HEK293 (cell line): ENCODE data around the gene CARD8.
A peak's percentile ranks its signal among the peaks of the same experiment; 100 is the strongest.

Experiments used
- CTCF ChIP-seq: fragments of 450-650 bp; formaldehyde crosslinking; IDR thresholded peaks from 2 replicates; pipeline ENCODE4 v1.5.1; 2016; ENCODE audit warnings: missing biosample characterization, missing genetic modification characterization
- HOXA7 ChIP-seq: sonication (generic); formaldehyde crosslinking; IDR thresholded peaks from 2 replicates; pipeline ENCODE4 v1.8.1; 2022; ENCODE audit warnings: missing genetic modification reagents, borderline replicate concordance
- IKZF3 ChIP-seq: fragments of 450-650 bp; IDR thresholded peaks from 2 replicates; pipeline ENCODE4 v1.5.0; 2018; ENCODE audit warnings: missing biosample characterization, mild to moderate bottlenecking, missing genetic modification characterization, moderate library complexity
- RBAK ChIP-seq: fragments of 450-650 bp; formaldehyde crosslinking; IDR thresholded peaks from 2 replicates; pipeline ENCODE4 v1.5.1; 2016; ENCODE audit warnings: missing biosample characterization, missing genetic modification characterization
- SCRT1 ChIP-seq: fragments of 450-650 bp; formaldehyde crosslinking; IDR thresholded peaks from 2 replicates; pipeline ENCODE4 v1.5.1; 2016; ENCODE audit warnings: missing biosample characterization, missing genetic modification characterization, borderline replicate concordance
- SCRT2 ChIP-seq: fragments of 450-650 bp; formaldehyde crosslinking; IDR thresholded peaks from 2 replicates; pipeline ENCODE4 v1.5.1; 2016; ENCODE audit warnings: missing biosample characterization, missing genetic modification characterization
- SETDB1 ChIP-seq: IDR thresholded peaks from one replicate; pipeline ENCODE4 v1.6.1; 2017; ENCODE audit warnings: mild to moderate bottlenecking, low read length, moderate library complexity, mixed read lengths; ENCODE audit not compliant: insufficient read length
- SP7 ChIP-seq: fragments of 450-650 bp; formaldehyde crosslinking; IDR thresholded peaks from 2 replicates; pipeline ENCODE4 v1.5.1; 2016; ENCODE audit warnings: missing biosample characterization, missing genetic modification characterization
- ZBTB20 ChIP-seq: fragments of 450-650 bp; formaldehyde crosslinking; IDR thresholded peaks from 2 replicates; pipeline ENCODE4 v1.5.1; 2016; ENCODE audit warnings: missing biosample characterization, missing genetic modification characterization
- ZBTB44 ChIP-seq: fragments of 450-650 bp; IDR thresholded peaks from 2 replicates; pipeline ENCODE4 v1.5.1; 2018; ENCODE audit warnings: missing biosample characterization, mild to moderate bottlenecking, missing genetic modification characterization
- ZNF112 ChIP-seq: fragments of 450-650 bp; formaldehyde crosslinking; IDR thresholded peaks from 2 replicates; pipeline ENCODE4 v1.5.0; 2017; ENCODE audit warnings: missing biosample characterization, missing genetic modification characterization
- ZNF132 ChIP-seq: fragments of 450-650 bp; formaldehyde crosslinking; IDR thresholded peaks from 2 replicates; pipeline ENCODE4 v1.5.1; 2017; ENCODE audit warnings: missing biosample characterization, missing genetic modification characterization, borderline replicate concordance
- ZNF184 ChIP-seq: fragments of 450-650 bp; IDR thresholded peaks from 2 replicates; pipeline ENCODE4 v1.5.1; 2018; ENCODE audit warnings: missing biosample characterization, mild to moderate bottlenecking, missing genetic modification characterization
- ZNF202 ChIP-seq: fragments of 450-650 bp; formaldehyde crosslinking; IDR thresholded peaks from 2 replicates; pipeline ENCODE4 v1.5.1; 2016; ENCODE audit warnings: missing biosample characterization, missing genetic modification characterization, borderline replicate concordance
- ZNF274 ChIP-seq, 2 experiments: fragments of 200-500 bp in 1 of 2; fragments of 450-650 bp in 1 of 2; sonication (Bioruptor generic) in 1 of 2; formaldehyde crosslinking in 1 of 2; IDR thresholded peaks; 2 replicates each; pipeline versions ENCODE4 v1.5.1 to v1.6.1; 2014 to 2016; ENCODE audit warnings: borderline replicate concordance in 1 of 2, inconsistent platforms in 1 of 2, low read length in 1 of 2, missing biosample characterization in 1 of 2, missing genetic modification characterization in 1 of 2
- ZNF341 ChIP-seq: fragments of 450-650 bp; formaldehyde crosslinking; IDR thresholded peaks from 2 replicates; pipeline ENCODE4; 2016; ENCODE audit warnings: low read depth, missing biosample characterization, missing genetic modification characterization
- ZNF362 ChIP-seq: fragments of 450-650 bp; formaldehyde crosslinking; IDR thresholded peaks from 2 replicates; pipeline ENCODE4 v1.5.1; 2016; ENCODE audit warnings: missing biosample characterization, missing genetic modification characterization
- ZNF391 ChIP-seq: fragments of 450-650 bp; formaldehyde crosslinking; IDR thresholded peaks from 2 replicates; pipeline ENCODE4 v1.5.1; 2016; ENCODE audit warnings: low read depth, missing biosample characterization, missing genetic modification characterization, borderline replicate concordance
- ZNF423 ChIP-seq: fragments of 450-650 bp; formaldehyde crosslinking; IDR thresholded peaks from 2 replicates; pipeline ENCODE4 v1.5.1; 2016; ENCODE audit warnings: missing biosample characterization, missing genetic modification characterization
- ZNF561 ChIP-seq: fragments of 450-650 bp; IDR thresholded peaks from 2 replicates; pipeline ENCODE4 v1.5.1; 2018; ENCODE audit warnings: missing biosample characterization, missing genetic modification characterization, borderline replicate concordance
- ZNF600 ChIP-seq: fragments of 450-650 bp; formaldehyde crosslinking; IDR thresholded peaks from 2 replicates; pipeline ENCODE4 v1.5.1; 2016; ENCODE audit warnings: missing biosample characterization, missing genetic modification characterization
- ZNF621 ChIP-seq: fragments of 450-650 bp; formaldehyde crosslinking; IDR thresholded peaks from 2 replicates; pipeline ENCODE4 v1.5.1; 2017; ENCODE audit warnings: missing biosample characterization, missing genetic modification characterization
- ZNF624 ChIP-seq: fragments of 450-650 bp; formaldehyde crosslinking; IDR thresholded peaks from 2 replicates; pipeline ENCODE4 v1.5.1; 2017; ENCODE audit warnings: missing biosample characterization, missing genetic modification characterization
- ZNF639 ChIP-seq: fragments of 450-650 bp; formaldehyde crosslinking; IDR thresholded peaks from 2 replicates; pipeline ENCODE4 v1.5.1; 2016; ENCODE audit warnings: missing biosample characterization, missing genetic modification characterization
- ZNF658 ChIP-seq: fragments of 450-650 bp; formaldehyde crosslinking; IDR thresholded peaks from 2 replicates; pipeline ENCODE4; 2016; ENCODE audit warnings: missing biosample characterization, missing genetic modification characterization
- ZNF76 ChIP-seq: fragments of 450-650 bp; formaldehyde crosslinking; IDR thresholded peaks from 2 replicates; pipeline ENCODE4; 2016; ENCODE audit warnings: low read depth, missing biosample characterization, missing genetic modification characterization, borderline replicate concordance
- ZNF792 ChIP-seq: fragments of 450-650 bp; formaldehyde crosslinking; IDR thresholded peaks from 2 replicates; pipeline ENCODE4 v1.5.1; 2016; ENCODE audit warnings: missing biosample characterization, missing genetic modification characterization
- ZNF837 ChIP-seq: fragments of 450-650 bp; formaldehyde crosslinking; IDR thresholded peaks from 2 replicates; pipeline ENCODE4 v1.5.1; 2016; ENCODE audit warnings: missing biosample characterization, missing genetic modification characterization
- ZSCAN4 ChIP-seq: fragments of 450-650 bp; formaldehyde crosslinking; IDR thresholded peaks from 2 replicates; pipeline ENCODE4 v1.5.1; 2017; ENCODE audit warnings: missing biosample characterization, missing genetic modification characterization
- ZSCAN5A ChIP-seq: fragments of 450-650 bp; formaldehyde crosslinking; IDR thresholded peaks from 2 replicates; pipeline ENCODE4 v1.5.1; 2016; ENCODE audit warnings: missing biosample characterization, missing genetic modification characterization

The CARD8 gene

GRCh38 chr19:48290771-48291488, 35.2 kb upstream of the CARD8 start (continued):
- no peak for TF ChIP-seq ZNF274 (IDR thresholded peaks at IDR 0.05; ENCODE audit: low read length)
- TF ChIP-seq ZNF274 (tag by site-specific recombination; IDR thresholded peaks at IDR 0.05; ENCODE audit: borderline replicate concordance), result no peak
- no peak for TF ChIP-seq ZNF621 (tag by site-specific recombination)
- TF ChIP-seq ZNF362 (tag by site-specific recombination), result no peak
- TF ChIP-seq SCRT1 (tag by site-specific recombination), result no peak
- TF ChIP-seq CTCF (tag by site-specific recombination), result peak; percentile 89
- TF ChIP-seq ZNF112 (tag by site-specific recombination), result no peak
- no peak for TF ChIP-seq ZNF792 (tag by site-specific recombination)
- 0 out of 2 replicates have a peak, but pooled peaks have one; percentile 22 for TF ChIP-seq ZBTB20 (tag by site-specific recombination)
- TF ChIP-seq ZNF658 (tag by site-specific recombination), result no peak
- TF ChIP-seq ZNF341 (tag by site-specific recombination), result peak; percentile 48
- TF ChIP-seq ZBTB44 (tag by site-specific recombination), result no peak
- no peak for TF ChIP-seq ZNF423
- no peak for TF ChIP-seq ZNF184 (tag by site-specific recombination)
- TF ChIP-seq ZNF561 (tag by site-specific recombination), result no peak
- no peak for TF ChIP-seq ZNF639 (tag by site-specific recombination)
- TF ChIP-seq ZNF76 (tag by site-specific recombination), result no peak
- TF ChIP-seq ZNF837 (tag by site-specific recombination), result no peak
- no peak for TF ChIP-seq ZNF624 (tag by site-specific recombination)
- TF ChIP-seq SP7 (tag by site-specific recombination), result 0 out of 2 replicates have a peak, but pooled peaks have one; percentile 46
- peak; percentile 6; the same call in 1 of the 2 replicates for TF ChIP-seq ZNF391
- TF ChIP-seq ZSCAN4, result no peak
- TF ChIP-seq ZNF202, result no peak
- no peak for TF ChIP-seq RBAK (tag by site-specific recombination)
- peak; percentile 95 for TF ChIP-seq IKZF3
- 0 out of 2 replicates have a peak, but pooled peaks have one; percentile 10 for TF ChIP-seq SCRT2 (tag by site-specific recombination)
- no peak for TF ChIP-seq ZNF132 (tag by site-specific recombination)
- no peak for TF ChIP-seq ZSCAN5A
- TF ChIP-seq SETDB1, result no peak
- no peak for TF ChIP-seq HOXA7
- TF ChIP-seq ZNF600, result peak; percentile 93
